DND-41 (cell line): ENCODE measurements around the gene CEACAM3.

Source experiments
- ATAC-seq: fragments of 200-7000 bp; cut with Tn5 transposase; 3 replicates; pipeline ENCODE4 v1.9.1; 2021; ENCODE audit warnings: low read depth; ENCODE audit not compliant: insufficient read depth
- DNase-seq: peaks from one replicate; pipeline ENCODE4 v3.0.0-alpha.2; 2020
- H2AFZ ChIP-seq: 2 replicates; pipeline ENCODE4 v1.6.0; 2012; ENCODE audit warnings: low read depth, low read length
- H3K27ac ChIP-seq: 2 replicates; pipeline ENCODE4 v1.5.1; 2012; ENCODE audit warnings: low read length, inconsistent platforms
- H3K27me3 ChIP-seq: fragments of 200-600 bp; sonication (generic); 2 replicates; pipeline ENCODE4 v1.6.0; 2012; ENCODE audit warnings: low read length, mild to moderate bottlenecking, inconsistent platforms; ENCODE audit not compliant: insufficient read depth, poor library complexity
- H3K36me3 ChIP-seq: 2 replicates; pipeline ENCODE4 v1.5.1; 2012; ENCODE audit warnings: low read length, inconsistent platforms; ENCODE audit not compliant: insufficient read depth
- H3K4me1 ChIP-seq: 2 replicates; pipeline ENCODE4 v1.5.1; 2012; ENCODE audit warnings: mild to moderate bottlenecking, low read length; ENCODE audit not compliant: insufficient read depth
- H3K4me2 ChIP-seq: 2 replicates; pipeline ENCODE4 v1.6.0; 2012; ENCODE audit warnings: mild to moderate bottlenecking, moderate library complexity, low read length, inconsistent platforms; ENCODE audit not compliant: insufficient read depth
- H3K4me3 ChIP-seq, 2 experiments: fragments of 200-600 bp in 1 of 2; shearing (Covaris generic) in 1 of 2; 2 replicates each; pipeline ENCODE4 v1.5.1; 2012 to 2016; ENCODE audit warnings: inconsistent platforms in 2 of 2, low read length in 2 of 2, mild to moderate bottlenecking in 2 of 2, low read depth in 1 of 2, moderate library complexity in 1 of 2
- H3K79me2 ChIP-seq: 2 replicates; pipeline ENCODE4 v1.6.0; 2012; ENCODE audit warnings: low read length, inconsistent platforms; ENCODE audit not compliant: insufficient read depth
- H3K9ac ChIP-seq: 2 replicates; pipeline ENCODE4 v1.6.0; 2012; ENCODE audit warnings: low read depth, mild to moderate bottlenecking, inconsistent platforms, low read length, moderate library complexity
- H3K9me3 ChIP-seq: 2 replicates; pipeline ENCODE4 v1.5.1; 2012; ENCODE audit warnings: low read length, moderate library complexity, mild to moderate bottlenecking, inconsistent platforms; ENCODE audit not compliant: insufficient read depth, severe bottlenecking
- H4K20me1 ChIP-seq: 2 replicates; pipeline ENCODE4 v1.6.0; 2012; ENCODE audit warnings: low read length; ENCODE audit not compliant: insufficient read depth
- CTCF ChIP-seq: IDR thresholded peaks from 2 replicates; pipeline ENCODE4 v1.5.1; 2012; ENCODE audit warnings: borderline replicate concordance, low read length, moderate library complexity, mild to moderate bottlenecking; ENCODE audit not compliant: poor library complexity, severe bottlenecking; ENCODE audit errors: extremely low read depth
- EZH2 ChIP-seq: IDR thresholded peaks from 3 replicates; pipeline ENCODE4 v1.6.1; 2012; ENCODE audit warnings: borderline replicate concordance, low read depth, mild to moderate bottlenecking, moderate library complexity, low read length, inconsistent platforms; ENCODE audit not compliant: severe bottlenecking

CEACAM3 gene

DNA sequence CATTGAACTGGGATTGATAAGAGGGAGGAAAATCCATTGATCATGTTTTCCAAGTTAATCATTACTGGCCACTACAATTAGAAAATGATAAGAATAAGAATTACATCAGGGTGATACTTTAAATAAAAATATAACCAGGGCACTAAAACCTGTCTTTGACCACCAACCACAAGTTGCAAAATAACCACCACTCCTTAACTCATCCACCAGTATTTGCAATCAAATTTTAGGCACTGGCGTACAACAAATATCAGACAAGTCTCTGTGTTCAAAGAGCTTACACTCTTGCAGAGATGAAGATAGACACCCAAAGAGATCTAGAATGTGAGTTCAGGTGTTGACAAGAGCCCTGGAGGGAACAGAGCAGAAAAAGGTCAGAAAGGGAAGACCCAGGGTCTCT is 514 bp downstream of the CEACAM3 start:
- Histone ChIP-seq H2AFZ (no peak overlapping the region), H3K27ac (no peak overlapping the region), H3K27me3 (peaks cover 27% of the 10 kb centered on the region), H3K4me1 (no peaks in the 10 kb centered on the region), H4K20me1 (no peaks in the 10 kb centered on the region), H3K9ac (no peak overlapping the region), H3K36me3 (no peaks in the 10 kb centered on the region), H3K79me2 (no peaks in the 10 kb centered on the region), H3K4me3 (no peak overlapping the region), H3K4me2 (no peak overlapping the region), H3K9me3 (no peaks in the 10 kb centered on the region)
- no peak for TF ChIP-seq EZH2
- TF ChIP-seq CTCF: no peak
- DNase-seq: no peak
- no peak for ATAC-seq

- H3K27me3 ChIP-seq: peaks cover 35% of the 10 kb centered on the region
- TF ChIP-seq CTCF: no peak
- no peak for TF ChIP-seq EZH2
- H3K36me3 ChIP-seq: no peaks in the 10 kb centered on the region
- no peak overlapping the region for H3K4me3 ChIP-seq
- H3K79me2 ChIP-seq: no peaks in the 10 kb centered on the region
- no peak for DNase-seq
- no peak overlapping the region for H2AFZ ChIP-seq
- no peaks in the 10 kb centered on the region for H3K9me3 ChIP-seq
- H3K9ac ChIP-seq: no peak overlapping the region
- no peak overlapping the region for H3K4me2 ChIP-seq
- no peak for ATAC-seq
- H3K4me1 ChIP-seq: no peaks in the 10 kb centered on the region
- no peaks in the 10 kb centered on the region for H4K20me1 ChIP-seq
- H3K27ac ChIP-seq: no peak overlapping the region
Measured at GRCh38 chr19:41799444-41800000, 3.1 kb downstream of the CEACAM3 start.

DNA sequence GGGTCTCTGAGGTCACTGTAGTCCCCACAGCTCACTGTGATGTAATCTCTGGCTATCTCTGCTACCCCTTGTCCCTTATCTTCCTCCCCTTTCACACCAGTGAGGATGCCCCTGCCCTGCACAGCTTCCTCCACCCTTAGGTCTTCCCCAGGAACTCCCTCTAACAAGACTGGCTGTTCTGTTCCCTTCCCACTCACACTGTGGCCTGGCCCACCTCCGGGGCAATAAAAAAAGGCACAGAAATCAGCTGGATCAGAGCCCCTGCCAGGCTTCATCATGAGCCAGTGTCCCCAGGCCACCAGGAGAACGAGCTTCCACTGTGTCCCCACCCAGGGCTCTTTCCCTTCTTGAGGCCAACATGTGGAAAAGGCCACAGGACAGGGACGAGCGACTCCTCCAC is 4.6 kb downstream of the CEACAM3 start:
- Histone ChIP-seq H3K4me2 (no peak overlapping the region), H3K79me2 (no peaks in the 10 kb centered on the region), H4K20me1 (no peaks in the 10 kb centered on the region), H2AFZ (no peak overlapping the region), H3K27me3 (peaks cover 30% of the 10 kb centered on the region), H3K9ac (no peak overlapping the region), H3K27ac (no peak overlapping the region), H3K9me3 (no peaks in the 10 kb centered on the region), H3K4me3 (no peak overlapping the region), H3K36me3 (no peaks in the 10 kb centered on the region), H3K4me1 (no peaks in the 10 kb centered on the region)
- DNase-seq (no peak), ATAC-seq (no peak)
- TF ChIP-seq EZH2 (no peak), CTCF (no peak)

DNA sequence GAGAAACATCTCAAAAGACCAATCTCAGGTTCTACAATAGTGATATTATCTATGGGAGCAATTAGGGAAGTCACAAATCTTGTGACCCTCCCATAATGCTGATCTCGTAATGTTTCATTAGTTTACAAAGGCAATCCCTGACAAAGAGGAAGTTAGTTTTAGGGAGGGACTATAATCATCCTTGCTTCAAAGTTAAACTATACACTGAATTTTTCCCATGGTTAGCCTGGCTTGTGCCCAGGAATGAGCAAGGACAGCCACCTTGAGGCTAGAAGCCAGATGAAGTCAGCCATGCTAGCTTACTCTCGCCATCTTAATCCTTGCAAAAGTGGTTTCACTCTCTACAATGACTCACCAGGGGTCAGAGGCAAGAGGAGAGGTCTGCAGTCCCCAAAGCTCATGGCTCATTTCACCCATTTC is 5.4 kb downstream of the CEACAM3 start:
- Histone ChIP-seq H2AFZ (no peak overlapping the region), H4K20me1 (no peaks in the 10 kb centered on the region), H3K36me3 (no peaks in the 10 kb centered on the region), H3K27me3 (peaks cover 23% of the 10 kb centered on the region), H3K4me2 (no peak overlapping the region), H3K9me3 (no peaks in the 10 kb centered on the region), H3K27ac (no peak overlapping the region), H3K79me2 (no peaks in the 10 kb centered on the region), H3K4me3 (no peak overlapping the region), H3K9ac (no peak overlapping the region), H3K4me1 (no peaks in the 10 kb centered on the region)
- no peak for TF ChIP-seq CTCF
- no peak for TF ChIP-seq EZH2
- ATAC-seq (no peak), DNase-seq (no peak)
